GM11168 (cell line): ENCODE results near the gene LIPA.

Experiments used
- in situ Hi-C: fragments of 300-500 bp; cut with MboI; formaldehyde crosslinking; loops from one replicate; pipeline ENCODE4 v1.12.0; 2022; ENCODE audit warnings: low sequenced_read_pairs; ENCODE audit not compliant: unreplicated experiment

The LIPA gene

DNA sequence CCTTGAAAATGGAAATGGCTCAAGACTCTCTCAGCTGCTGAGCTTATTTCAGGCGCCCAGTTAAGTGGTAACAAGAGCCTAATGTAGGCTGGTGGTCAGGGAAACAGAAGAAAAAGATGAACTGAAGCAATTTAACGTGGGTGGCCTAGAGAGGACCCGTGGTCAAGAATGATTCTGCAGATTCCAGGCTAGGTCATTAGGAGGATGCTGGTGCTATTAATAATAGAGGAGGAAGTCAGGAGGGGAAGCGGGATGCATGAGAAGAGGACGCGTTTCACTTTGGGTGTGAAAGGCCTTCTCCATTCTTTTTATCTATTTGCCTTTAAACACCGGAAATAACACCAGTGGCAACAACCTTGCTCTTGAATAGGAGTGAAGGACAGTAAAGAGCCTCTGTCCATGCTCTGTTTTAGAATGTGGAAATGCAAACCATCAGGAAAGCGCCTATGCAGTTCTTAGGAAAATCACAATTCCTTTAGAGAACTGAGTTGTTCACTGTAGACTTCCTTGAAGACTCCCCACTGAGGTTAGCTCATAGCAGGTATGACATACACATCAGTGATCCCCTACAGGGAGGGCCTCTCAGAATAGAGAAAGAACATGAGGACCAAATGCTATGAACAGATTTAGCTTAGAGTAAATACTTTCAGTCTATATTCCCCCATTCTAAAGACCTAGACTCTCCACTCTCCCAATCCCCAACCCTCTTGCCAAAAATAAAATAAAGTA lies 8.6 kb downstream of the LIPA start:
- in situ Hi-C loops, result no loop called here

DNA sequence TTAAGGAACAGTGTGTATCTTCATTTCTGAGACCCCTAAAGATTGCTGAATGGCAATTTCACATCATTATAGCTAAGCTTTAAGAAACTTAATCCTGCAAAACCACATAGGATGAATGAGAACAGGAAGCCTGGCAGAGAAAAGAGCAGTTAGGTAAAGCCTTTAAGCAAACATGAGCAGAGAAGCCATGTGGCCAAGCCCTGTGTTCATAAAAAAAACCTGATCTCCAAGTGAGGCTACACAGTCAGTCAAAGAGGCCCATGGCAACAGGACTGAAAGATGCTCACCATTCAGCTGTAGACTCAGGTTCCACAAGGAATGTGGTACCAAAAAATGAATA lies 9.3 kb downstream of the LIPA start:
- in situ Hi-C loops, result no loop called here

DNA sequence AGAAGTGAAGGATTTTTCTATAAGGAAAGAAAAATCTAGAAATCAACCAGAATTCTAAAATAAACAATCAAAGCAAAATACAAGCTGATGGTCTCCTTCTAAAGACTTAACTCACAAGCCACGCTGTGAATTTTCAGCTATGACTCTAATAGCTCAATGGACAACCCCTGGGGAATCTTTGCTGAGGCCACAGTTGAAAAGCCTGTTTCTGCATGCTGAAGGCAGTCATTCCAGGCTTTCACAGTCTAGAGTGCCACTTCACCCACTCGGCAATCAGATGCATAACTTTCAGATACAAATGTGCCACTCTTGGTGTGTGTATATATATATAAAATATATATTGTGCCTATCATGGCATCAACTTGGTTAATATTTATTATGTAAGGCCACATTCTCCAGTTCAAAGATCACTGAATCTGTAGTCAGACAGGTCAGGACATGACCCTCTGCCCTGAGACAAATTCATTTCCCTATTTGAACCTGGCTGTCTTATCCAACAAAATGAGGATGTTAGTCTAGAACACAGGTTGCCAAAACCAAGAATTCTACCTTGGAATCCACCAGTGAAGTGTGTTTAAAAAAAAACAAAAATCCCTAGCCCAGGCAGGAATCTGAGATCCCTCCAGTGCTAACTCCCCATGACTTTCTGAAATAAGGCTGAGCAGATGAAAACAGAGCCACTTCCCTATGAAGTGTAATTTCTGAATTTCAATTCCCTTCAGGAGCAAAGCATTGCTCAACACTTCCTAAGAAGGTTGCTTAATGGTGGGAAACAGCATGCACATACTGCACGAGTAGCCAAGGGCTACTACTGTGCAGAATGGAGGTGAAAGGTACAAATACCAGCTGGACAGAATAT lies 9.9 kb downstream of the LIPA start:
- in situ Hi-C loops, result no loop called here

DNA sequence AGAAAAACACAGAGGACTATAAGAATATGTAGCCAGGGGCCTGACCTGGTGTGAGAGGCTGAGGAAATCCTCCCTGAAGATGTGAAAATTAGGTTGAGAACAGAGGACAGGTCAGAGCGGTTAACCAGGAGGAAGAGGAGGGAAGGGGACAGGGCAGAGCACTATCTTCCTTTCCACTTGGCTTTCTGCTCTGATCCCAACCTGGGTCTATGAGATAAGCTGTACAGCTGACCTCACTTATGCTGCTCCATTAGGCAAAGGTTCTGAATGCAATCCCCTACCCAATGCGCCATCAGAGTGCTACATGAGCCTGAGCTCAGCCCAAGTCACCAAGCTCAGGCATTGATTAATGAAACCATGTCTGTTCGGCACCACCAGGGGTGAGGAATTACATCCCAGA lies 10.5 kb downstream of the LIPA start:
- in situ Hi-C loops, result no loop called here

DNA sequence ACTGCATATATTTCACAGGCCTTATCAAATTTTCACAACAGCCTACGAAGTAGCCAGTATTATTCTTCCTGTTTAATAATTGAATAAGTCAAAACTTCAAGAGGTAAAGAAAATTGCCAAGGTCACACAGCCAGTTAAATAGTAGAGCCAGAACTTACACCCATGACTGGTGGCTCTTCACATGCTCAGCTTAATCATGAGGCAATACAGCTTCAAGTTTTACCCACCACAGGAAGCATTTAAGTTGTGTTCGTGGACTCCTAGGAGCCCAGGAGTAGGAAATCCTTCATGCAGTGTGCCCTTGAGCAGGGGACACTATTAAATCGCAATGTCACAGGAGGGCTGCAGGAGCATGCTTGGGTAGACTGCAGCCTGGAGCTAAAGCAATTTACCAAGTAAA lies 11.1 kb downstream of the LIPA start:
- in situ Hi-C loops, result no loop called here

DNA sequence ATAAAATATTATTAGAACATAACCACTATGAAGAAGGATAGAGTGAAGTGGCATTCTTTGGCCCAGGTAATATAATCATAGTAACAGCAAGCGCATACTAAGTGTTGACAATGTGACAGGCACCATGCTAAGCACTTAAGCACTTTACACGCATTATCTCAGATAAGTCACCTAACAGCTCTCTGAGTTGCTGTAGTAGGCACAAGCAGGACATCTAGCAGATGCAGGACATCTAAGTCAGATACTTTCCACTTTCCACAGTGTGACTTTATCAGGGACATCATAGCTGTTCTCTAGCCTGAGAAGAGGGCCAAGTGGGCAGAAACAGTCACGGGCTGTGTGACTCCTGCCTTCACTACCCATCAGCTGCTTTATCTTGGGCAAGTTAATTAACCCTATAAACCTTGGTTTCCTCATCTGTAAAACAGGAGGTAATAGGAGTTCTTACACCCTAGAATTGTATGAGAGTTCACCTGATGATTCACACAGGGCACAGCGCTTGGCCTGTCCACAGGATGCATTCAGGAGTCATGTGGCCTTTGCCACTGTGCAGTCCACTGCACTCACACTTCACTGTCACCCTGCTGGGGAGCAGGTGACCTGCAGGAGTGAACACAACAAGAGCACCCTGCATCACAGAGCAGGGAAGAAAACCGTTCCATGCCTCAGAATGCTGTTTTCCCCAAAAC lies 12.5 kb downstream of the LIPA start:
- in situ Hi-C loops, result no loop called here

DNA sequence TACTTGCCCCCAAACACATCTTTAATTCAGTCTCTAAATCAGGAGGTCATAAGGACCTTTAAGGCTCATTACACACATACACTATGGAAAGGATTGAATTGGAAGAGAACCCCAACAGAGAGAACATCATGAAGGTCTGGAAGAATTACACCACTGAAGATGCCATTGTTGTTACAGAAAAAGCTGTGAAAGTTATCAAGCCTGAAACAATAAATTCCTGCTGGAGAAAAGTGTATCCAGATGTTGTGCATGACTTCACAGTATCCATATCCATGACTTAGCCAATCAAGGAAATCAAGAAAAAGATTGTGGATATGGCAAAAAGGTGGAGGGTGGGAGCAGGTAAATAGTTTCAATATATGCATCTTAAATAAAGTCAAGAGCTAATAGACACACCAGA lies 13.7 kb downstream of the LIPA start:
- in situ Hi-C loops, result no loop called here

DNA sequence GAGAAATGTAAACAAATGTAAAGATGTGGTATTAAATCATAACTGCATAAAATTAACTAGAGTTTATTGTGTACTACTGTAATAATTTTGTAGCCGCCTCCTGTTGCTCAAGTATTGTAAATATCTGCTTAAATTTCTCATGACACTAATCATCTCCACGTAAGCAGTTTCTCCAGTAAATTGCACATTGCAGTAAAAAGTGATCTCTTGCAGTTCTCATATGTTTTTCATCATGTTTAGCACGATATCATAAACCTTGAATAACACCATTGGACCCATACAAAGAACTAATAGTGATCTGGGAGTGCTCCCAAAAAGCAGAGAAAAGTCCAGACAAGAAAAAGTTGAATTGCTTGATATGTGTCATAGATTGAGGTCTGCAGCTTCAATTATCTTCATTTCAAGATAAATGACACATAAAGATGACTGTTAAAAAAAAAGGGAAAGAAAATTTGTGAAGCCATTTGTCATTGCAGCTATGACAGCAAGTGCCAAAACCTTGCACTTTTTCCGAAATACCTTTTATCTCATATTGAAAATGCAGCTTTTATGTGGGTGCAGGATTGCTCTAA lies 15.3 kb downstream of the LIPA start:
- in situ Hi-C loops, result no loop called here

DNA sequence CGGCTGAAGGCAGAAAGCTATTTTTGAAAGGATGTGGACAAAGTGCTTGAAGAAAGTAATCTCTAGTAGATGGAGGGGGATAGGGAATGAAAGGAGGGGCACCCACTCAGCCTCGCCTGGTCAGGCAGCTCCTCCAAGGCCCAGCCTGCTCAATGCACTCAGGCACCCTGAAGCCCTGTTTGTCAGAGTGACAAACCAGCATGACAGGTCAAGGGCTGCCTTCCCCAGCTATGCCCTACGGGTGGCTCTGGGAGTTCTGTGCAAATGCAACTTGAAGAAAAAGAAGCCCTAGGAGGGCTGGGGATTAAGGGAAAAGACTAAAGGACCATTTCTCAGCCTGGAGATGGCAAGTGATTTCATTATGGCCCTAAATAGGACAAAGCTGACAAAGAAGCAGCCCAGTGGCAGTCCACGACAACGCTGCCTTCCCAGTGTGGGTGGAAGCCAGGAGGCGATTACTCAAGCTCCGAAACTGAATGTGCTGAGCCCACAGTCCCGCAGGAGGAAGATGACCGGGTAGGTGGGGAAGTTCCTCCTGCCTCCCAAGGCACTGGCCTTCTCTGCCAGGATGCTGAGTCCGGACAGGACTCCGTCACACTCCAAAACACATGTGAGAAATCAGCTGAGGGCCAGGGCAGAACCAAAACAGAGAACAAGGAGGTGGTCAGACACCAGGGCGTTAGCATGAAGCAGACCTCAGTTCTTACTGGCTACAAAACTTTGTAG lies 16.3 kb downstream of the LIPA start:
- in situ Hi-C loops, result no loop called here

DNA sequence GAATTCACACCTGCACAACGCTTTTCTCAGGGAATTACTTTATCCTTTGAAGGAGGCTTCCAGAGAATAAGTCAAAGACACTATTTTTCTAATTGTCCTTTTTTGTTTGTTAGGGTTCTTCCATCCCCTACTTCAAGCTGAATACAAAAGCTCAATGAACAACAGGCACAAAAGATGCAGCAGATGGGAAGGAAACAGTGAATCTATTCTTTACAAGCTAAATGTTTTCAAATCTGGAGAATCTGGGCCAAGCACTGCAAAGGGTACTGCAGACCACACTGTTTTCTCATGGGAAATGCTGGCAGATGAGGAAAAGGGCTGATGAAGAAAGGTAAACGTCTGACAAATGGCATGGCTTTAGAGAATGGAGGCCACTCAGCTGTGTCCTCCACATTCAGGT lies 18.5 kb downstream of the LIPA start:
- in situ Hi-C loops, result no loop called here

DNA sequence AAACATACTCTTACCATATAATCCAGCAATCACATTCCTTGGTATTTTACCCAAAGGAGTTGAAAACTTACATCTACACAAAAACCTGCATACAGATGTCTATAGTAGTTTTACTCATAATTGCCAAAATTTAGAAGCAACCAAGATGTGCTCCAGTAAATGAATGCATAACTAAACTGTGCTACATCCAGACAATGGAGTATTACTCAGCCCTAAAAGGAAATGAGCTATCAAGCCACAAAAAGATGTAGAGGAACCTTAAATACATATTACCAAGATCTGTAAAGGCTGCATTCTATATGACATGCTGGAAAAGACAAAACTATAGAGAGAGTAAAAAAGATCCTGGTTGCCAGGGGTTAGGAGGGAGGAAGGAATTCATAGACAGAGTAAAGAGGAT lies 22.6 kb downstream of the LIPA start:
- in situ Hi-C loops, result no loop called here

DNA sequence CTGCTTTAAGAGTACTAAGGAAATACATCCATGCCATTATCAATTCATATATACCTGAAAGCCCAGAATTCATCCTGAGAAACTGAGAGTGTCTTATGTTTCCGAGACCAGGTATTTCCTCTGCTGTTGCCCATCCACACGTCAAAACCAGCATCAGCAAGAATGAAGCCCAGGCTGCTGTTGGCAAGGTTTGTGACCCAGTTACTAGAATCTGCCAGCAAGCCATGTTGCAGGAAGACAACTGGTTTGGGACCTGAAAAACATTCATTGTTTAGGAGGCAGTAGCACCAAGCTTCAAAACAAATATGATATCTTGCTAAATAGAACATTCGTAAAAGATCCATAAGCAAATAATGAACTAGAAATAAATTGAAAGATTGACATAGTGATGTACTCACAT lies 23.4 kb downstream of the LIPA start:
- in situ Hi-C loops, result no loop called here

DNA sequence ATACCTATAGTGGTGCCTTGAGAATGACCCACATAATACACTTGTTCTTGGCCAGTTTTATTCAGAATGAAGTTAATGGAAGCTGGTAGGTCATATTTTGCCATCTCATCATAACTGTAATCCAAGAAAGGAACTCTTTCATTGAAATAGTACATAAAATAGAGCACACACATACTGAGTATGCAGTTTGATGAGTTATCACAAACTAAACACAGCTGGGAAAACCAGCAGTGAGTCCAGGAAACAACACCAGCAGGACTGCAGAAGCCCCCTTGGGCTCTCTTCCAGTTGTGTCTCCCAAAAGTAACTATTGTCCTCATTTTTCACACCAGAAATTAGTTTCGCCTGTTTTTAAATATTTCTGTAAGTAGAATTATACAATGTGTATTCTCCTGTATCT lies 24.7 kb downstream of the LIPA start:
- in situ Hi-C loops, result no loop called here

DNA sequence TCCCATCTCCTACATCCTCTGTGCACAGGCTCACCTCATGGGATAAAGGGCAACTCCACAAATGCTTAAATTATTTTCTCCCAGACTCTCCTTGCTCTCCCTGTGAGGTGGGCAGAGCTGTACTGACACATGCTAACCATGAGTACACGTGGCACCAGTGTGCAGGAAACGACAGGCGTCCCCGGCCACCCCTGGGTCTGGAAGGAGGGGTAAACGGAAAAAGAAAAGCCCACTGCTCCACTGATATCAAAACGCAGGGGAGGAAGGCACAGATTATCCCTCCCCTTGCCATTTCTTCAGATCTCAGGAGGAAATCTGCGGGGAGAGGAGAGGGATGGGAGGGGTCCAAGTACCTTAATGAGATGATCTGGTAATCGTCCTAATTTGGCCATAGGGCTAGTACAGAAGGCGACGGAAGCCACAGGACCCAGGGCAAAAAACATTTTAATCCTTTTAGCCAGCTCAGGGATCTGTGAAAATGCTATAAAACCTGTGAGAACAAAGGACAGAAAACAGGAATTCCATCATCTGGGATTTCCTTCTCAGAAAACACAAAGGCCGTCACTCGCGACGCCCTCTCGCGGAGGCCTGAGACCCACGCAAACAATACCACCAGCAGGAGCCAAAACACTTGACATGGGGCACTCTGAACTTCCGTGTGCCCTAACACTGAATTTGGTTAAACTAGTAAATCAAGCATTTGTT lies 26.7 kb downstream of the LIPA start:
- in situ Hi-C loops, result loop anchor here (25.0 kb wide), 1 partner anchor 388 kb away; no protein-coding TSS in a partner anchor

DNA sequence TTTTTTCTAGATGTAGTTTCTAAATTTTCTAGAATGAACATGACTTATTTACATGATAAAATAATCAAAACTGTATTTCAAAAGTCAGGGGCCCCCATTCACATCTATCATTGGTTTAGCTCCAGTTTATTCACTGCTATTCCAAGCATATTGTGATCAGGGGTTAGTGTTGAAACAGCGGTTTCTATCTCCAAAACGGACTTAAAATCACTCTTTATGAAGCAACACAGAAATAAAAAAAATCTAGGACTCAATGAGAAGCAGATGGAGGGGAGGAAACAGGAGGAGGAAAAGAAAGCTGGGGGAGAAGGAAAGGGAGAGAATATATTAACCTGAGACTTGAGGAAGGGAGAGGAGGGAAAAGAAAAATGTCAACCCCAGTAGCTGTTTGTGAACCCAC lies 29.7 kb downstream of the LIPA start:
- in situ Hi-C loops, result loop anchor here (25.0 kb wide), 1 partner anchor 385 kb away; no protein-coding TSS in a partner anchor

DNA sequence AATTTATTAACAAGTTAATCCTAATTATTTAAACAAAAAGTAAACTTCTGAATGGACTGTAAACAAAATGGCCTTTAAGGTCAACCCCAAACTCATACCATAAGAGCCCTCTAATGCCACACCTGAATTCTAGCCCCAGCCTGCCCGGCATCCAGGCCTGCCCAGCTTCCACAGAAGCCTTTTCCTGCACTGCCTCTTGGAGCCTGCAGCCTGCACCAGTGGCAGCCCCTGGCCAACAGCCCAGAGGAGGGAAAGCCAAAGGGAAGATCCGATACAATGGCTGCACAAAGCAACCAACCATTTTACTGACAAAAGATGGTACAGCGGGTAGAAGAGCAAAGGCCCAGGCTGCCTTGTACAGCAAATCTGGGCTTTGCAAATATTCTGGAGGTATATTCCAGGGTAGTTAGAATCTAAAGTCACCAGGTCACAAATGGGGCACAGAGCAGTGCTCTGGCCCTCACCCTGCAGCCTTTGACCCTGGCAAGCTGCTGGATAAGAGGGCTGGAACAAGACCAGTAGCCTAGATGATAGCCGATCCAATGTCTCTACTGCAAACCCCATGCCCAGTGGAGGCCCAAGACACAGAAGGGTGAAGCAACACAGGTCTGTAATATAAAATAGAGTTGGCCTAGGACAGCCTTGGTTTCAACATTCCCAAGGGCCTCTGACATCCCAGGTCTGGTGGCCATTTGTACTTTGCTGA lies 31.9 kb downstream of the LIPA start:
- in situ Hi-C loops, result loop anchor here (25.0 kb wide), 1 partner anchor 382 kb away; no protein-coding TSS in a partner anchor

DNA sequence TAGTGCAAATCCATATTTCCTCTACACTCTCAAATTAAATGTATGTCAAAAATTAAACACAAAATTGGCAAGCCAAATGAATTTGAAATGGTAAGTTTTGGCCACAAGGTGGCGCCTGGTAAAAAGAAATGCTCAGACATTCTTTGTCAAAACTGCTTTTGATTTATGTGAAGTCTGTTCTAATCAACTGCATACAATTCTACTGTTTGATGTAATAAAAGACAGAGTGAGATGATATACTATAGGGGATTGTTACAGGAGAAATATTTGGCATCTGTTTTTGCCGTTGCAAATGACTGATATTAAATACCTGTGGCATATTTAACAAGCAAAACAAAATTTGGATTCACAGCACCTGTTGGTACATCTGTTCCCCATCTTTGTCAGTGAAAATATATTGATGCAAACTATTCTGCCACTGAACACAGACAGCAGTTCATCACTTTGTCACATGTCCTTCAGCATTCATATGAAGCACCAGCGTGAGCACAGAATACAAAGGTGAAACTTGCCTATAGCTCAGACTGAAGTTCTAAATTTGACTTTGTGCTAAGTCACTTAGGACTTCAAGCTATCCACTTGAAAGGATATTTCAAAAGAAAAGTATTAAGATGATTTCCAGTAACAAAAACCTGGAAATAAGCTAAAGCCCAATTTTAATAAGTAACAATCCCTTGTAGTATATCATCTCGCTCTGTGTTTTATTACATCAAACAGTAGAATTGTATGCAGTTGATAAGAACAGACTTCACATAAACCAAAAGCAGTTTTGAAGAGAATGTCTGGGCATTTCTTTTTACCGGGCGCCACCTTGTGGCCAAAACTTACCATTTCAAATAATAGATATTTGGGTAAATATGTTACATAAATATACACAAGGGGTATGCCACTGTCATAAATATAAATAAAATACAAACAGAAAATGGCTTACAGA lies 34.3 kb downstream of the LIPA start:
- in situ Hi-C loops, result loop anchor here (25.0 kb wide), 1 partner anchor 380 kb away; no protein-coding TSS in a partner anchor

DNA sequence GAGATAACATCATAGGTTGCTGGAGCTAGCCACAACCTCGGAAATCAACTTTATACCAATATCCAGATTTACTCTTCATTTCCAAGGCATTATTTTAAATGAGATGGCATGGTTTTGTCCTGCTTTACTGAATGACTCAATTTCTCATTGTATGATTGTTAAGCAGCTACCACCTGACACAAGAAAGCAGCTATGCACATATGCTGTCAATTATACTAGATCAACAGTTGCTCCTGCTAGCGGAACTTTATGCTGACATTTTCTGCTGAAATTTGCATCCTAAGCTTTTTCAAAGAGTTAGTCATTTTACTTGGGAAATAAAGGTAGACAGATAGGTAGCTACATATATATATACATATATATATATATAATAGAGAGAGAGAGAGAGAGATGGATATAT lies 35.5 kb downstream of the LIPA start:
- in situ Hi-C loops, result loop anchor here (25.0 kb wide), 1 partner anchor 379 kb away; no protein-coding TSS in a partner anchor
